GM06990 (cell line): Measurements from ENCODE around the gene GRIA1.

Experiments used
- DNase-seq: peaks from one replicate; pipeline ENCODE4 v3.0.0-alpha.2; 2011; ENCODE audit not compliant: insufficient read length; ENCODE audit errors: extremely low read depth
- H3K27me3 ChIP-seq: replicated peaks from 2 replicates; pipeline ENCODE4 v1.6.0; 2011; ENCODE audit warnings: low read length; ENCODE audit not compliant: control insufficient read depth, insufficient read depth
- H3K36me3 ChIP-seq: 2 replicates; pipeline ENCODE4 v1.5.1; 2011; ENCODE audit warnings: low read length; ENCODE audit not compliant: control insufficient read depth, insufficient read depth
- H3K4me3 ChIP-seq: replicated peaks from 2 replicates; pipeline ENCODE4 v1.5.1; 2011; ENCODE audit warnings: low read depth, mild to moderate bottlenecking, control low read depth, low read length
- TF ChIP-seq, protein P1 (sequence below): IDR thresholded peaks from 2 replicates; pipeline ENCODE4 v1.5.1; 2011; ENCODE audit warnings: low read length, control low read depth, mild to moderate bottlenecking, inconsistent platforms; ENCODE audit not compliant: insufficient read depth, poor library complexity, severe bottlenecking

GRIA1 gene

DNA sequence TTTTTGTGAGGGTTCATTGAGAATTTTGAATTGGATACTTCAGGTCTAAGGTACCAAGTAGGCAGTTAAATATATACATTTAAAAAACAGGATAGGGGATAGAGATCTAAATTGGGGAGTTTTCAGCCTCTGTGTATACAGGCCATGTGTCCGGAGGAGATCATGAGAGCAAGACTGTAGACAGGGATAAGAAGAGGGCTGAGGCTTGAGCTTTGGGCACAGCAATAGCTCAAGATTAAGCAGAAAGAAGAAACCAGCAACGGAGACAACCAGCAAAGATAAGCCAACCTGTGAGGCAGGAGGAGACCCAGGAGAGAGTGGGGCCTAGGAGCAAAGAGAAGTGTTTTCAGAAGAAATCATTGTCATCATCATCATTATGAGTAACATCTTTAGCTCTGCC, 258.4 kb downstream of the GRIA1 start:
- TF ChIP-seq, protein P1, sequence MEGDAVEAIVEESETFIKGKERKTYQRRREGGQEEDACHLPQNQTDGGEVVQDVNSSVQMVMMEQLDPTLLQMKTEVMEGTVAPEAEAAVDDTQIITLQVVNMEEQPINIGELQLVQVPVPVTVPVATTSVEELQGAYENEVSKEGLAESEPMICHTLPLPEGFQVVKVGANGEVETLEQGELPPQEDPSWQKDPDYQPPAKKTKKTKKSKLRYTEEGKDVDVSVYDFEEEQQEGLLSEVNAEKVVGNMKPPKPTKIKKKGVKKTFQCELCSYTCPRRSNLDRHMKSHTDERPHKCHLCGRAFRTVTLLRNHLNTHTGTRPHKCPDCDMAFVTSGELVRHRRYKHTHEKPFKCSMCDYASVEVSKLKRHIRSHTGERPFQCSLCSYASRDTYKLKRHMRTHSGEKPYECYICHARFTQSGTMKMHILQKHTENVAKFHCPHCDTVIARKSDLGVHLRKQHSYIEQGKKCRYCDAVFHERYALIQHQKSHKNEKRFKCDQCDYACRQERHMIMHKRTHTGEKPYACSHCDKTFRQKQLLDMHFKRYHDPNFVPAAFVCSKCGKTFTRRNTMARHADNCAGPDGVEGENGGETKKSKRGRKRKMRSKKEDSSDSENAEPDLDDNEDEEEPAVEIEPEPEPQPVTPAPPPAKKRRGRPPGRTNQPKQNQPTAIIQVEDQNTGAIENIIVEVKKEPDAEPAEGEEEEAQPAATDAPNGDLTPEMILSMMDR, result no peak
- Histone ChIP-seq H3K36me3 (no peaks in the 10 kb centered on the region), H3K27me3 (no peaks in the 10 kb centered on the region), H3K4me3 (no peak overlapping the region)
- DNase-seq, result no peak

DNA sequence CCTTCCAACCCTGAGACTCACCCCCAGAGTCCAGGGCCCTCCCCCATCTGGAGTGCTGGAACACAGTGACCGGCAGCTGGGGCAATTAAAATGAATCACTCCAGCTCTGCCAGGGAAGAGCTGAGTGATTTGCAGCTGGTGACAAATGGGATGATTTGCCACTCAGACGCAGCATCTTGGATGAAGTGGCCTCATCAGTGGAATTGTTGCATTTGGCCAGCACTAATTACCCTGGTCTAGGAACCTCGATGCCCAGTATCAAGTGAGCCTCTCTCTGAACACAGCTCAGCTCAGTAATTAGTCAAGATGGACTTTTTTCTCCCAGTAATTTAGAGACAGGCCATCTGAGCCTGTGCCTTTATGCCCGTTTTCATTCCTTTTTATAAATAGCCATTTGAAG, 259.5 kb downstream of the GRIA1 start:
- Histone ChIP-seq H3K27me3 (no peaks in the 10 kb centered on the region), H3K36me3 (no peaks in the 10 kb centered on the region), H3K4me3 (no peak overlapping the region)
- no peak for DNase-seq
- TF ChIP-seq, protein P1, result no peak

DNA sequence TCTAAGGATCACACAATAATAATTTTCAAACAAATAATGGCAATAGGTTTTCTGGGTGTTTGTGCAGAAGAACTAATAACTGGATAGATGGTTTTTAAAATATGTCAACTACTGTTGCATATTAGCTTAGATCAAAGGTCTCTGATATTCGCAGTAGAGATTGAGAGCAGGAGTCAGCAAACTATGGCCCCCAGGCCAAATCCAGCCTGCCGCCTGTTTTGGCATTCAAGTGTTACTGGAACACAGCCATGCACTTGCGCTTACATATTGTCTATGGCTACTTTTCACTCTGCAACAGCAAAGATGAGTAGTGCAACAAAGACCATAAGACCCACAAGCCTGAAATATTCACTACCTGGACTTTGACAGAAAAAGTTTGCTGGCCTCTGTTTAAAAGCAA, 260.8 kb downstream of the GRIA1 start:
- Histone ChIP-seq H3K27me3 (no peaks in the 10 kb centered on the region), H3K4me3 (no peak overlapping the region), H3K36me3 (no peaks in the 10 kb centered on the region)
- TF ChIP-seq, protein P1, result no peak
- no peak for DNase-seq

DNA sequence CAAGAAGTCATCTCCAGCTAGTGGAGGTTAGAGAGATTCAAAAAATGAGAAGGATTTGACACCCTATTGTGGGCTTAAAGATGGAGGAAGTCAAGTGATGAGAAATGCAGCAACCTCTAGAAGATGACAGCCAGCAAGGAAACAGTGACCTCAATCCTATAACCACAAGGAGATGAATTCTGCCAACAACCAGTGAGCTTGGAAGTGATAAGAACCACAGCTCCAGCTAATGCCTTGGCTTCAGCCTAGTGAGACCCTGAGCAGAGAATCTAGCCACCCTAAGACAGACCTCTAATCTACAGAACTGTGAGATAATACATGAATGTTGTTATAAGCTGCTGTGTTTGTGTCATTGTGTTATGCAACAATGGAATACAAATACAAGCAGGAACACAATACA, 262.4 kb downstream of the GRIA1 start:
- Histone ChIP-seq H3K27me3 (no peaks in the 10 kb centered on the region), H3K4me3 (no peak overlapping the region), H3K36me3 (no peaks in the 10 kb centered on the region)
- no peak for DNase-seq
- TF ChIP-seq, protein P1, result no peak

DNA sequence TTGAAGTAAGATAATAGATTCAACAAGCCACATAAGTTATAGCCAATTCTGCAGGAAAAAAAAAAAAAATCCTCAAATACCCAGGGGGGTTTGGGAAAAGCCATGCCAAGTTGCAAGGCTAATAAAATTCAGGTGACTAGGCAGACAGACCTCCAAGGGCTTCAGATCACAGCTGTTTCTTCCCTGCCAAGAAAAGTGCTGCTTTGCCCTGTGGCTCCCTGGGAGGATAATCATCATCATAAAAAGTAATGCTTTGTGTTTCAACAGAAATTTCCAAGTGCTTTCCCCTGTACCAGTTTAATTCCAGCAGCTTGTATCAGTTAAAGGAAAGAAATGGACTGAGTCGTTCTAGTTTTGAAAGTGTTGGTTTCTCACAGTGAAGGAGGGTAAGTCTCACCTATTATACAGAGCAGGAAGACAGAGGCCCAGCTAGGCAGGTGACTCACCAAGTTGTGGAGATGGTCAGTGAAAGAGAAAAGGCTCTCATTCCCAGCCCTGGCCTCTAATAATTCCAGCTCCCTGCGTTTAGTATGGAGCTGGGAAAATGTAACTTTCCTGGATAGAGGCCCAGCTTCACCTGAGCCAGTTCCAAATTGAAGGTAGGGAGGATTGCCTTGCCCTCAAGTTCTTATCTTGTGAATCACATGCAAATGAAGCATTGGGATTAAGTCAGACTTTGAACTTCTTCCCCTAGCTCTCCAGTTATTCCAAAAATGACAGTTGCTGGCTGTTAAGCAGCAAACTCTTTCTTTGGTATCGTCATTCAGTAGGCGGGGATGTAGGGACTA, 263.4 kb downstream of the GRIA1 start:
- no peaks in the 10 kb centered on the region for H3K36me3 ChIP-seq
- no peaks in the 10 kb centered on the region for H3K27me3 ChIP-seq
- TF ChIP-seq, protein P1, result no peak
- no peak for DNase-seq
- no peak overlapping the region for H3K4me3 ChIP-seq

DNA sequence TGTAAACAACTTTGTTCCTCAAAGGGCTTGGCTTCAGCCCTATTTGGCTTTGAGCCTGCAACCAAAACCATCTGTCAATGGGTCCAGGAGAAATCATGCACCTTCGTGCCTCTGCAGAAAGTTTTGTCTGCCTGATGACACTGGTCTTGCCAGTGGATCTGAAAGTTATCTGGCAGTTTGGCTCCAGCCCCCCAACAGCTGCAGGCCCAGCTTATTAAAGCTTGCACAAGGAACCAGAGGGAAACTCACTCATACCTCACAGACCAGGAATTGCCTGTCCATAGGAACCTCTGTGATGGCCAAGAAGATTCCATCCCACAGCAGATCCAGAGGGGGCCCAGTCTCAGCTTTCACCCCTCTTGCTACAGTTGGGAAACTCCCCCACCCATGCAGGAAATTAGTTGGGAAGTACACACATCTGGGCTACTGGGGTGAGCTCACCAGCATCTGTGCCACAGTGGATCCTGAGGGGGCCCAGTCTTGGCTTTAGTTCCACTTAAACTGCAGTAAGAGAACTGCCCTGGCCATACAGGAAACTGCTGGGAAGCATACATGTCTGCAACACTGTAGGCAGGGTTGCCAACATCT, 265.5 kb downstream of the GRIA1 start:
- Histone ChIP-seq H3K36me3 (no peaks in the 10 kb centered on the region), H3K4me3 (no peak overlapping the region), H3K27me3 (no peaks in the 10 kb centered on the region)
- TF ChIP-seq, protein P1, result no peak
- no peak for DNase-seq
